ENCODE measurements around the gene NOXA1. TPM values are rescaled to one million over a fixed set of nuclear protein-coding genes. Genes with fewer than 3 reads are reported as not detected.
"Not testable (repeated sequence)": the region's sequence is repeated elsewhere in the genome, so short reads cannot be mapped to it uniquely, and the experiment has no call there.

NOXA1 gene
- total RNA-seq, 2 donors from 2014 or later = 33.3 to 42.6 TPM

- DNase-seq; intact Hi-C loops (cut with DNase I, micrococcal nuclease); ATAC-seq: not testable (repeated sequence)
Observed at GRCh38 chr9:137466389-137467085, 43.3 kb downstream of the NOXA1 start.

- no peak for ATAC-seq
- DNase-seq = no peak
- intact Hi-C loops (cut with DNase I, micrococcal nuclease) = no loop called here
Observed at GRCh38 chr9:137467161-137467581, 44.0 kb downstream of the NOXA1 start.

GRCh38 chr9:137467896-137468295 is 44.7 kb downstream of the NOXA1 start:
- no peak for ATAC-seq
- no peak for DNase-seq
- intact Hi-C loops (cut with DNase I, micrococcal nuclease) = no loop called here

GRCh38 chr9:137470785-137471184 is 47.6 kb downstream of the NOXA1 start:
- intact Hi-C loops (cut with DNase I, micrococcal nuclease) = no loop called here

GRCh38 chr9:137474271-137474670 is 51.1 kb downstream of the NOXA1 start:
- intact Hi-C loops (cut with DNase I, micrococcal nuclease) = no loop called here
- DNase-seq (no peak), ATAC-seq (no peak)

More at GRCh38 chr9:137470785-137471184, 47.6 kb downstream of the NOXA1 start:
- no peak for ATAC-seq
- DNase-seq = no peak

- ATAC-seq = no peak
- no peak for DNase-seq
- intact Hi-C loops (cut with DNase I, micrococcal nuclease) = no loop called here
Observed at GRCh38 chr9:137475666-137476065, 52.5 kb downstream of the NOXA1 start.

- peak in 1 of 2 donors; percentile 2 for DNase-seq
- intact Hi-C loops (cut with DNase I, micrococcal nuclease) = no loop called here
- no peak for ATAC-seq
Observed at GRCh38 chr9:137476856-137477255, 53.7 kb downstream of the NOXA1 start.

GRCh38 chr9:137477778-137478612 is 54.8 kb downstream of the NOXA1 start:
- DNase-seq = peak in 1 of 2 donors; percentile 2
- ATAC-seq = no peak
- intact Hi-C loops (cut with DNase I, micrococcal nuclease) = no loop called here

- ATAC-seq (no peak), DNase-seq (no peak)
- intact Hi-C loops (cut with DNase I, micrococcal nuclease) = no loop called here
Observed at GRCh38 chr9:137478613-137478961, 55.4 kb downstream of the NOXA1 start.

GRCh38 chr9:137478962-137479861 is 56.0 kb downstream of the NOXA1 start:
- ATAC-seq = no peak
- intact Hi-C loops (cut with DNase I, micrococcal nuclease) = no loop called here
- no peak for DNase-seq

GRCh38 chr9:137479892-137480685 is 56.9 kb downstream of the NOXA1 start:
- DNase-seq (no peak), ATAC-seq (no peak)
- intact Hi-C loops (cut with DNase I, micrococcal nuclease) = no loop called here

GRCh38 chr9:137480686-137481683 is 57.8 kb downstream of the NOXA1 start:
- DNase-seq = no peak
- no peak for ATAC-seq
- intact Hi-C loops (cut with DNase I, micrococcal nuclease) = no loop called here

- intact Hi-C loops (cut with DNase I, micrococcal nuclease) = no loop called here
- DNase-seq = no peak
- ATAC-seq = no peak
Observed at GRCh38 chr9:137482094-137482781, 59.0 kb downstream of the NOXA1 start.
